PC-3 (cell line): Measurements from ENCODE around the gene UGT1A8. TPM values are rescaled to one million over a fixed set of nuclear protein-coding genes. Genes with fewer than 3 reads are reported as not detected.

Source experiments
- ATAC-seq: fragments of 200-7000 bp; cut with Tn5 transposase; 2 replicates; pipeline ENCODE4 v1.9.1; 2020; ENCODE audit warnings: mild to moderate bottlenecking, moderate library complexity
- BruUV-seq: library from RNA; stranded (reverse); fragments of 400-500 nt; replicated peaks from 2 replicates; lab custom pipeline; 2021; lab: Mats Ljungman, UMichigan
- CTCF ChIA-PET: fragments of 300-600 bp; sonication (Branson Sonifier 250); formaldehyde crosslinking; loops from one replicate; lab custom pipeline; 2022; ENCODE audit warnings: antibody characterized with exemption; lab: Charles Lee
- POLR2A ChIA-PET: fragments of 300-600 bp; sonication (Branson Sonifier 250); formaldehyde crosslinking; loops from one replicate; lab custom pipeline; 2022; ENCODE audit warnings: antibody characterized with exemption; ENCODE audit not compliant: unreplicated experiment; lab: Charles Lee
- DNase-seq: peaks from one replicate; pipeline ENCODE4 v3.0.0-alpha.2; 2015
- H2AFZ ChIP-seq: fragments of 300-600 bp; sonication (generic); 2 replicates; pipeline ENCODE4 v1.6.0; 2016; ENCODE audit warnings: antibody characterized with exemption, low read length
- H3F3A ChIP-seq: fragments of 300-600 bp; sonication (generic); one replicate; pipeline ENCODE4 v1.6.0; 2017; ENCODE audit warnings: antibody characterized with exemption, low read length, control low read depth, mild to moderate bottlenecking; ENCODE audit not compliant: unreplicated experiment
- H3K27ac ChIP-seq: fragments of 300-600 bp; sonication (generic); 2 replicates; pipeline ENCODE4 v1.5.1; 2016; ENCODE audit warnings: mild to moderate bottlenecking, low read length
- H3K27me3 ChIP-seq: fragments of 300-600 bp; sonication (generic); 2 replicates; pipeline ENCODE4 v1.6.1; 2016; ENCODE audit warnings: low read length, mixed read lengths
- H3K36me3 ChIP-seq: fragments of 300-600 bp; sonication (generic); 2 replicates; pipeline ENCODE4 v1.6.1; 2016; ENCODE audit warnings: low read depth, mixed run types, low read length, mixed read lengths
- H3K4me1 ChIP-seq: fragments of 300-600 bp; sonication (generic); 2 replicates; pipeline ENCODE4 v1.5.1; 2016; ENCODE audit warnings: low read length; ENCODE audit not compliant: insufficient read depth
- H3K4me2 ChIP-seq: fragments of 300-600 bp; sonication (generic); 2 replicates; pipeline ENCODE4 v1.6.0; 2016; ENCODE audit warnings: low read length
- H3K4me3 ChIP-seq: fragments of 300-600 bp; sonication (generic); 2 replicates; pipeline ENCODE4 v1.5.1; 2016; ENCODE audit warnings: mild to moderate bottlenecking, low read length, mixed read lengths
- H3K79me2 ChIP-seq: fragments of 300-600 bp; sonication (generic); 2 replicates; pipeline ENCODE4 v1.6.1; 2017; ENCODE audit warnings: low read length, mixed read lengths
- H3K9ac ChIP-seq: fragments of 300-600 bp; sonication (generic); 2 replicates; pipeline ENCODE4 v1.6.0; 2016; ENCODE audit warnings: mild to moderate bottlenecking, low read length
- H3K9me2 ChIP-seq: fragments of 300-600 bp; sonication (generic); replicated peaks from 2 replicates; pipeline ENCODE4 v1.6.1; 2016; ENCODE audit warnings: mixed run types, low read length, mixed read lengths
- H3K9me3 ChIP-seq: fragments of 300-600 bp; sonication (generic); 2 replicates; pipeline ENCODE4 v1.6.1; 2016; ENCODE audit warnings: low read length, mixed read lengths
- H4K20me1 ChIP-seq: fragments of 300-600 bp; sonication (generic); 2 replicates; pipeline ENCODE4 v1.6.1; 2016; ENCODE audit warnings: low read length, mixed read lengths
- EZH2 ChIP-seq: fragments of 300-600 bp; sonication (generic); IDR thresholded peaks from one replicate; pipeline ENCODE4 v1.6.1; 2017; ENCODE audit warnings: antibody characterized with exemption, mild to moderate bottlenecking, low read length; ENCODE audit not compliant: unreplicated experiment
- EZH2phosphoT487 ChIP-seq: fragments of 300-600 bp; sonication (generic); IDR thresholded peaks from 2 replicates; pipeline ENCODE4 v1.6.1; 2018; ENCODE audit warnings: mild to moderate bottlenecking, antibody characterized with exemption, low read length, borderline replicate concordance
- intact Hi-C: fragments of 100-400 bp; cut with micrococcal nuclease; formaldehyde crosslinking; loops from 2 replicates; pipeline ENCODE4 v1.9.0; 2023
- total RNA-seq: library from RNA; depleted of rRNA; stranded (reverse); fragments of >200 nt; gene quantifications from 2 replicates; pipeline ENCODE4 v1.2.3, GENCODE V29; 2014
- TF ChIP-seq, protein P1 (sequence below): fragments of 300-600 bp; sonication (generic); conservative IDR thresholded peaks from 2 replicates; pipeline ENCODE4 v1.5.1; 2017; ENCODE audit warnings: antibody characterized with exemption, low read depth, mild to moderate bottlenecking, low read length

UGT1A8 gene
- total RNA-seq, 1 experiment from 2014 or later: not detected

DNA sequence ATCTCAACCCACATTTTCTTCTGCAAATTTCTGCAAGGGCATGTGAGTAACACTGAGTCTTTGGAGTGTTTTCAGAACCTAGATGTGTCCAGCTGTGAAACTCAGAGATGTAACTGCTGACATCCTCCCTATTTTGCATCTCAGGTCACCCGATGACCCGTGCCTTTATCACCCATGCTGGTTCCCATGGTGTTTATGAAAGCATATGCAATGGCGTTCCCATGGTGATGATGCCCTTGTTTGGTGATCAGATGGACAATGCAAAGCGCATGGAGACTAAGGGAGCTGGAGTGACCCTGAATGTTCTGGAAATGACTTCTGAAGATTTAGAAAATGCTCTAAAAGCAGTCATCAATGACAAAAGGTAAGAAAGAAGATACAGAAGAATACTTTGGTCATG lies 150.6 kb downstream of the UGT1A8 start:
- Histone ChIP-seq H2AFZ (no peak overlapping the region), H3K9ac (no peak overlapping the region), H3K27ac (no peak overlapping the region), H3F3A (no peaks in the 10 kb centered on the region), H3K9me2 (0 out of 2 replicates have a peak, but pooled peaks cover 4% of the 10 kb centered on the region), H3K4me1 (peaks cover 19% of the 10 kb centered on the region), H3K9me3 (no peaks in the 10 kb centered on the region), H3K27me3 (no peaks in the 10 kb centered on the region), H3K4me3 (no peak overlapping the region), H4K20me1 (no peaks in the 10 kb centered on the region), H3K79me2 (no peaks in the 10 kb centered on the region), H3K4me2 (no peak overlapping the region), H3K36me3 (no peaks in the 10 kb centered on the region)
- no TSS peak for BruUV-seq
- TF ChIP-seq EZH2phosphoT487 (no peak), EZH2 (no peak)
- TF ChIP-seq, protein P1, sequence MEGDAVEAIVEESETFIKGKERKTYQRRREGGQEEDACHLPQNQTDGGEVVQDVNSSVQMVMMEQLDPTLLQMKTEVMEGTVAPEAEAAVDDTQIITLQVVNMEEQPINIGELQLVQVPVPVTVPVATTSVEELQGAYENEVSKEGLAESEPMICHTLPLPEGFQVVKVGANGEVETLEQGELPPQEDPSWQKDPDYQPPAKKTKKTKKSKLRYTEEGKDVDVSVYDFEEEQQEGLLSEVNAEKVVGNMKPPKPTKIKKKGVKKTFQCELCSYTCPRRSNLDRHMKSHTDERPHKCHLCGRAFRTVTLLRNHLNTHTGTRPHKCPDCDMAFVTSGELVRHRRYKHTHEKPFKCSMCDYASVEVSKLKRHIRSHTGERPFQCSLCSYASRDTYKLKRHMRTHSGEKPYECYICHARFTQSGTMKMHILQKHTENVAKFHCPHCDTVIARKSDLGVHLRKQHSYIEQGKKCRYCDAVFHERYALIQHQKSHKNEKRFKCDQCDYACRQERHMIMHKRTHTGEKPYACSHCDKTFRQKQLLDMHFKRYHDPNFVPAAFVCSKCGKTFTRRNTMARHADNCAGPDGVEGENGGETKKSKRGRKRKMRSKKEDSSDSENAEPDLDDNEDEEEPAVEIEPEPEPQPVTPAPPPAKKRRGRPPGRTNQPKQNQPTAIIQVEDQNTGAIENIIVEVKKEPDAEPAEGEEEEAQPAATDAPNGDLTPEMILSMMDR: no peak
- ATAC-seq (no peak), DNase-seq (no peak)
- intact Hi-C loops: no loop called here
- POLR2A ChIA-PET: no interaction called here
- CTCF ChIA-PET: no interaction called here

DNA sequence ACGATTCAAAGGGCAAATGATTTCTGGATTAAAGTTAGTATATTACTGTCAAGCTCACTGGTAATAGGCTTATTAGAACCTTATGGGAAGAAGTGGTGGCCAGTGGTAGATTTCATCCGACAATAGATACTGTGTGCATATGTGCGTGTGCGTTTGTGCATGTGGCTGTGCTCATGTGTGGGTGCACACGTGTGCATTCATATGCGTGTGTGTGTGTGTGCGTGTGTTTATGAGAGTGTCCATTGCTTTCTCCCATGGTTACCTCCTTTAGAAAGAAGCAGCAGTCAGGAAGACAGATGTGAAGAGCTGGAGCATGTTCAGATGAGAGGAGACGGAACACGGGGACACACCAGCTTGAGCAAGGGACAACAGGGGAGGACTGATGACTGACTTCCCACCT lies 151.8 kb downstream of the UGT1A8 start:
- TF ChIP-seq, protein P1: no peak
- TF ChIP-seq EZH2 (no peak), EZH2phosphoT487 (no peak)
- ChIA-PET CTCF (no interaction called here), POLR2A (no interaction called here)
- Histone ChIP-seq H3F3A (no peaks in the 10 kb centered on the region), H2AFZ (no peak overlapping the region), H3K4me1 (peaks cover 8% of the 10 kb centered on the region), H4K20me1 (no peaks in the 10 kb centered on the region), H3K27me3 (no peaks in the 10 kb centered on the region), H3K4me3 (no peak overlapping the region), H3K4me2 (no peak overlapping the region), H3K36me3 (no peaks in the 10 kb centered on the region), H3K27ac (no peak overlapping the region), H3K79me2 (no peaks in the 10 kb centered on the region), H3K9ac (no peak overlapping the region), H3K9me3 (no peaks in the 10 kb centered on the region), H3K9me2 (no peaks in the 10 kb centered on the region)
- no TSS peak for BruUV-seq
- intact Hi-C loops: no loop called here
- no peak for DNase-seq
- ATAC-seq: no peak

- H3K79me2 ChIP-seq: no peaks in the 10 kb centered on the region
- no TSS peak for BruUV-seq
- no peaks in the 10 kb centered on the region for H3K4me1 ChIP-seq
- no peak overlapping the region for H3K9ac ChIP-seq
- no peaks in the 10 kb centered on the region for H4K20me1 ChIP-seq
- no peak overlapping the region for H3K27ac ChIP-seq
- no peaks in the 10 kb centered on the region for H3F3A ChIP-seq
- H3K4me3 ChIP-seq: no peak overlapping the region
- no peaks in the 10 kb centered on the region for H3K27me3 ChIP-seq
- ChIA-PET CTCF (no interaction called here), POLR2A (no interaction called here)
- no peak overlapping the region for H2AFZ ChIP-seq
- TF ChIP-seq EZH2 (no peak), EZH2phosphoT487 (no peak)
- TF ChIP-seq, protein P1: no peak
- H3K4me2 ChIP-seq: no peak overlapping the region
- H3K9me3 ChIP-seq: no peaks in the 10 kb centered on the region
- DNase-seq (no peak), ATAC-seq (no peak)
- H3K9me2 ChIP-seq: no peaks in the 10 kb centered on the region
- no peaks in the 10 kb centered on the region for H3K36me3 ChIP-seq
- intact Hi-C loops: no loop called here
These were observed 154.7 kb downstream of the UGT1A8 start for GRCh38 chr2:233772153-233772552.
